ENCODE results near the gene PDCD4.

DNA sequence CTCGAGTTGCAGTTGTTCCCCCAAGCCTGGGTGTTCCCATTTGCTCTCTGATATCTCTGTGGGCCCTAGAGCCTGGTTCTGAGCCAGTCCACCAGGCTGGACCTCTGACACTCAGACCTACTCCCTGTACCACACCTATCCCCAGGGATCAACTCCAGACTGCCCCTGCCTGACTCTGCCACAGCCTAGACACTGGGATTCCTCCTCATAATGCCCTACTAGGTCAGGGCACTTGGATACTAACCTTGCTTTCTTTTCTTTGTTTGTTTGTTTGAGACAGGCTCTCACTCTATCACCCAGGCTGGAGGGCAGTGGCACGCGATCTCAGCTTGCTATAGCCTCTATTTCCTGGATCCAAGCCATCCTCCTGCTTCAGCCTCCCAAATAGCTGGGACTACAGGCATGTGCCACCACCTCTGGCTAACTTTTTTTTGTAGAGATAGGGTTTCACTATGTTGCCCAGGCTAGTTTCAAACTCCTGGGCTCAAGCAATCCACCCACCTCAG, 30.8 kb upstream of the PDCD4 start:
- TF ChIP-seq ELF4 (IDR thresholded peaks at IDR 0.05) (no peak), ZNF384 (IDR thresholded peaks at IDR 0.05) (no peak), LEF1 (IDR thresholded peaks at IDR 0.05; ENCODE audit: borderline replicate concordance) (no peak), BHLHE40 (IDR thresholded peaks at IDR 0.05; ENCODE audit: borderline replicate concordance) (no peak), SUZ12 (IDR thresholded peaks at IDR 0.05) (no peak), SP1 (IDR thresholded peaks at IDR 0.05) (no peak), FOXM1 (IDR thresholded peaks at IDR 0.05; ENCODE audit: borderline replicate concordance) (no peak), TARDBP (IDR thresholded peaks at IDR 0.05) (no peak), FOXK2 (IDR thresholded peaks at IDR 0.05) (no peak), FOXA1 (IDR thresholded peaks at IDR 0.05) (no peak)

Data from HEK293T (cell line).